T-helper 1 cell (primary cell): Measurements from ENCODE around the gene ZFP91.
A peak's percentile ranks its signal among the peaks of the same experiment; 100 is the strongest.

Source experiments
- DNase-seq, 5 donors: peaks; one replicate each; pipeline ENCODE4 v3.0.0-alpha.2; 2012 to 2020

ZFP91 gene

DNA sequence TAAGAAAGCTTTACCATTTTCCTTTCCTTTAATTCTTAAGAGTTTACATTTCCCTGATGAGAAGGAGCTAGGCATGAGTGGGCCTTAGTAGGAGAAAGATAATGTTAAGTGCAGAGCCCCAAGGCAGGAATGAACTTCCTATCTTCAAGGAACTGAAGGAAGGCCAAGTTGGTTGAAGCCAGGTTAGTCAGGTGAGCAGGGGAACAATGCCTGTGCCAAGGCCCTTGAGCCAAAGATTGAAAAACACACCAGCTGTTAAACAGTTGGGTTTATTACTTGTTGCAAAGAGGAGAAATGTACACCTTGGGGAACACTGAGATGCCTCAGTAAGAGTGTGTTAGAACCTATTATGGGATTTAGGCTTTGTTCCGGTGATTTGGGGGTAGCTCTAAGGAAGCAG, 53.6 kb downstream of the ZFP91 start:
- no peak for DNase-seq

DNA sequence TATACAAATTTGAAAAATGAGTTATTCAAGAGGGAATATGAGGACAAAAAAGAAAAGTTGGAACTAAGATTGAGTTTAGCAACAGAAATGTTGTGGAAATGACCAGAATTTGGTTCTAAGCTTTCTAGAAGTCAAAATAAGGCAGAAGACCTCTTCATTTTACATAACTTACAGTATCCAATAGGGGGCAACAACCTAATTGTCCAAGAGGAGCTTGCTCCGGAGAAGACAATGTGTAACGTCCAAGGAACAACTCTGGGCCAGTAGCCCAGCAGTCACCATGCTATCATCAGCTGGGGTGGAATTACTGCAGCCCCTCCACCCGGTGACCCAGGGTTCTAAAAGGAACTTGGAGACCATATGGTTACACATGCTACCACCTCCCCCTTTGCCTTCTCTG, 57.7 kb downstream of the ZFP91 start:
- DNase-seq, result no peak

DNA sequence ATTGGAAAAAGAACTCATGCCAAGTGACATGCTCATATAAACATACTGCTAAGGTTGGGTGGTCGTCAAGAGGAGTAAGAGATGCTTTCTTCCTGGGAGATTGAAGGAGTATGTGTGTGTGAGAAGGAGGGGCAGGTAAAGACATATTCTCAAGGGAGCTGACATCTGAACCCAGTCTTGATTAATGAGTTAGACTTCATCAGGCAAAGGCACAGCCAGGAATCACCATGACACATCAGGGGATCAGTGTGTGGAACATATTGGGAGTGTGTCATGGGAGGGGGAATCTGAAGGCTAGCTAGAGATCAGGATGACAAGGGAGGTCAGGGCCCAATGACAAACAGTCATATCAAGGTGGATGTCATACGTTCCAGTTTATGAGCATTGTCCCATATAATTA, 58.5 kb downstream of the ZFP91 start:
- no peak for DNase-seq

DNA sequence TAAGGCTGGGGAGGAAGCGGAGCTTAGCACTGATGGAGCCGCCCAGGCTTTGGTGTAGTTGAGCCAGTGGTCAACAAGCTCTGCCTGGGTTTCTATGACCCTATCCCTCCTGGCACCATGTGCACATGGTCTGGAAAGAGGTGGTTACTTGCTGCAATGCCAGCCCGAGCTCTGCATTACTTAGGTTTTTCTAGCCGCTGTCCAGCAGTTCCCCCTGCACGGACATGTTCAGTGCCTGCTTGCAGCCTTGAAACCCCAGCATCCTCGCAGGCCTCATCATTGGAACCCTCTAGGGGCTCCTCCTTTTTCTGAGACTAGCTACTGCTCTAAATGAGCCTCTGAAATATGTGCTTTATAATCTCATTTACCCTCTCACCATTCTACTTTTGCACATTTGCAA, 60.2 kb downstream of the ZFP91 start:
- DNase-seq, result no peak

DNA sequence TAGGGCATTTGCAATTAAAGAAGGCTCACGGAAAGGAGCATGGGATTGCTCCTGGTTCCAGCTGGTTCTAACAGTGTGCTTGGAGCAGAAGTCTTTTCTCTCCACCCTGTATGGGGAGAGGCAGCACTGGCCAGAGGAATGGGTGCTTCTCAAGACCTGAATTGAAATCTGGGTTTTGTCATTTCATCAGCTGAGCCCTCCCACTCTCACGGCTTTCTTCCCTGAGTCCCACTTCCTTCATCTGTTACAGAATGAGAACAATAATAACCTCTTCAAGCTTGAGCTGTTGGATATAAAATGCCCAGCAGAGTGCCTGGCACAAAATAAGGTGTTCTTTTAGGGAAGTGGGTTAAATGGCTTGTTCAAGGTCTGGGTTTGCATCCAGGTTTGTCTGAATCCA, 60.8 kb downstream of the ZFP91 start:
- no peak for DNase-seq

DNA sequence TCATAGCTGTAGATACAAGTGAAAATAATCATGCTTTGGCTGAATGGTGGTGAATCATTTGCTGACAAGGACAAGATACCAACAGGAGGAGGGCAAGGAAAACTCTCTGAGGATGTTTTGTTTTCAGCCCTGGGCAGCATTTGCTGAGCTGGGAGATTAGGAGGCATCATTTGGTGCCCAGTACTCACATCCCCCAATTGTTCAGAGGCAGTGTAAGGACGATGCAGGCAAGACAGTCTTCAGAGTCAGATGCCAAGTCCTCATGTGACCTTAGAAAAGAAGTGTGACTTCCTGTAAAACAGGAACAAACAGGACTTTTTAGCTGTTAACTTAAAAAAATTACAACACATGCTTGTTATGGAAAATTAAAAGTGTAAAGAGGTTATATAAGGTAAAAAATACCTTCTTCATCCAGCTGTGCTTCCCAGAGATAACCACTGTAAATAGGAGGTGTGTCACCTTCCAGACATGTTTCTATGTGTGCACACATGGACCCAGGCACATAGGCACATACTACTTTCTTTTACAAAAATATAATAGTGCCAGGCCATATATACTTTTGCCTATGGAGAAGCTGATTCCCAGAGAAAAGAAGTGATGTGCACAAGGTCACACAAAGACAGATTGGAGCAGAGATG, 61.6 kb downstream of the ZFP91 start:
- DNase-seq, result peak in 1 of 5 donors; percentile 7

DNA sequence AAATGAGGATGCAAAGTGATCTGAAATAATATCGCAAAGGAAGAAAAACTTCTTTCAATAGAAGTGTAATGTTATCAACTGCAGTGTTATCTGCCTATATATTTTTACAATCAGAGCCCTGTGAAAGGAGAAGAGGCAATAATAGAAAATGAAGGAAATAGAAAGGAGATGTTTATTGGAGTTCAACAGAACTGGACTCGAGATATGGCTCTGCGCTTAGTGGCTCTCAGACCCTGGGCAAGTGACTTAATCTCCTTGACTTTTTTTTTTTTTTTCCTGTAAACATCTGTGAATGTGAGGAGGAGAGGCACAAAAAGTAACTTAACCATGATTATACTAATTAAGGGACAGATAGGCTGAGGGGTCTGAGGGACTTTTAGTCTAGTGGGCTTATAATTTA, 62.5 kb downstream of the ZFP91 start:
- DNase-seq, result no peak

DNA sequence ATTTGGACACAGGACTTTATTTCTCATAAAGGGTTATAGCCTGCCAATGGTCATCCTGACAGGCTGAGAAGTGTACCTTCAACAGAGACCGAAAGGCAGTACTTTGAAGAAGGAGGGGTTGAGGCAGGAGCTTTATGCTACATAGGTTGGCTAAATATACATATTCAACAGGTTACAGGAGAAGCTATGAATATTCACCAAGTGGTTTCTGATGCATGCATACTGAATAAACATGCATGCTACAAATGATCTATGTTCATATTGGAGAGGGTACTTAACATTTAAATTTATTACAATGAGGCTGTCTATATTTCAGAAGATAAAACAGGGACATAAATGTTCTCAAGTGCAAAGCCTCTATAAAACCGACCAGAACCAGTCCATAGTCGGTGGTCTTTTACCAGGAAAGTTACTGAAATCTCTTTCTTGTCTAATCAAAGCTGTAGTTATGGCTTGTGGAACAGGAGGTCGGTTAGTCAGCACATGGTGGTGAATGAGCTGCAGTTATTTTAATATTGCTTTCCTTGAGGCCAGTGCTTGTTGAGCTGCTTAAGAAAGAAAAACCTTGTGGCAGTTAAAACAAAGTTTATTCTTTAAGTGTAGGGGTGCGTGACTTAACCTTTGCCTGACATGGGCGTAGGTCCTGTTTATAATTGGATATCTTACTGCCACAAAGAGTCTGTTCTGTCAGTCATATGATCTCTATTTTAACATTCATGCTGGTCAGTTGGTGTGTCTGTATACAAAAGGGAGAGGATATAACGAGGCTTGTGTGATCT, 63.1 kb downstream of the ZFP91 start:
- DNase-seq, result no peak

DNA sequence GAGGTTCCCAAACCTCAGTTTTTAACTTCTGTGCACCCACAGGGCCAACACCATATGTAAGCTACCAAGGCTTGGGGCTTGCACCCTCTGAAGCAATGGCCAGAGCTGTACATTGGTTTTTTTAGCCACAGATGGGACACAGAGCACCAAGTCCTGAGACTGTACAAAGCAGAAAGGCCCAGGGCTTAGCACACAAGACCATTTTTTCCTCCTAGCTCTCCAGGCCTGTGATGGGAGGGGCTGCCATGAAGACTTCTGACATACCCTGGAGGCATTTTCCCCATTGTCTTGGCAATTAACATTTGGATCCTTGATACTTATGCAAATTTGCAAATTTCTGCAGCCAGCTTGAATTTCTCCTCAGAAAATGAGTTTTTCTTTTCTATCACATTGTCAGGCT, 67.0 kb downstream of the ZFP91 start:
- DNase-seq, result no peak

DNA sequence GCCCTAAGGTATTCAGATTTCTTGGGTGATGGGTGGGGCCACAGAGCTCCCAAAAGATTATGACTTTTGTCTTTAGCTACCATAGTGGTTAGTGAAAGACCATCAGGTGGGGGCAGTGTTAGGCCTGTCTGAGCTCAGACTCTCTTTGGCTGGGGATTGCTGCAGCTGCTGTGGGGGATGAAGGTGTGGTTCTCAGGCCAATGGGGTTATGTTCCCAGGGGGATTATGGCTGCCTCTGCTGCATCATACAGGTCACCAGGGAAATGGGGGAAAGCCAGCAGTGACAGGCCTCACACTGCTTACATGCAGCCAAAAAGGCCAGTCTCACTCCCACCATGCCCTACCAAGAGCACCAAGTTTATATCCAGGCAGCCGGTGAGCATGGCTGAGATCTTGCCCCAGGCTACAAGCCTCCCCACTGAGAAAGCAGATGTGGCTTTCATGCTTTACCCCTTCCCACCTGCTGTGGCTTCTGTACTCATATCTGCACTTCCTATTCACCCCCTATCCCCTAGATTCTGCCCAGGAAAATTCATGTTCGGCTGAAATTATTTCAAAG, 68.4 kb downstream of the ZFP91 start:
- no peak for DNase-seq

DNA sequence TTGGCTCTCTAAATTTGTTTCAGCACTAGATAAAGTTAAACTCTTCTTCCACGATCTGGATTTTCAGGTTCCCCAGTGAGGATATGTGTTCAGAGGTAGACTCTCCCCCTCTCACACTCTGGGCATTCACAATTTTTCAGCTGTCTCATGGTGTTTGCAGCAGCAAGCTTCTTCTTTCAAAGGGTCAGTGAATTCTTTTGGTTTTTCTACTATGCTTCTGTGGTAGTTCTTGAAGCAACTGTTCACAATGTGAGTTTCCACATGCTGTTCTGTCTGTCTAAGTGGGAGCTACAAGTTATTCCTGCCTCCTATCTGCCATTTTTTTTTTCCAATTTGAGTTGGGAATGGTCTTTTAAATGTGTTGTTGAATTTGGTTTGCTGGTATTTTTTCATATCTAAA, 69.0 kb downstream of the ZFP91 start:
- no peak for DNase-seq

DNA sequence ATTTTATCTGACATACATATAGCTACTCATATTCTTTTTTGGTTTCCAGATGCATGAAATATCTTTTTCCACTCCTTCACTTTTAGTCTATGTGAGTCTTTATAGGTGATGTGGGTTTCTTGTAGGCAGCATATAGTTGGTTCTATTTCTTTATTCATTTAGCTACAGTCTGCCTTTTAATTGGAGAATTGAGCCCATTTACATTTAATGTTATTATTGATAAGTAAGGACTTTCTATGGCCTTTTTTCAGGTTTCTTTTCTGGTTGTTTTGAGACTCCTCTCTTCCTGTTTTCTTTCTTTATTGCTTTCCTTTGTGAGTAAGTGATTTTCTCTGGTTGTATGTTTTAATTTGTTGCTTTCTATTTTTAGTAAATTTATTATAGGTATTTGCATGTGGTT, 70.8 kb downstream of the ZFP91 start:
- no peak for DNase-seq

DNA sequence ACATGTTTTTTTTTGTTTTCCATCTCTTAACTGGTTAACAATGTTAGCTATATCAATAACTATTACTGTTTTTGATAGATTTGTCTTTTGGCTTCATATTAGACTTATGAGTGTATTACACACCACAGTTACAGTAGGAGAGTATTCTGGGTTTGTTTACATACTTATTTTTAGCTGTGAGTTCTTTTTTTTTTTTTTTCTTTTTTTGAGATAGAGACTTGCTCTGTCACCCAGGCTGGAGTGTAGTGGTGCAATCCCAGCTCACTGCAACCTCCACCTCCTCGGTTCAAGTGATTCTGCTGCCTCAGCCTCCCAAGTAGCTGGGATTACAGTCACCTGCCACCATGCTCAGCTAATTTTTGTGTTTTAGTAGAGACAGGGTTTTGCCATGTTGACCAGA, 71.6 kb downstream of the ZFP91 start:
- DNase-seq, result no peak

DNA sequence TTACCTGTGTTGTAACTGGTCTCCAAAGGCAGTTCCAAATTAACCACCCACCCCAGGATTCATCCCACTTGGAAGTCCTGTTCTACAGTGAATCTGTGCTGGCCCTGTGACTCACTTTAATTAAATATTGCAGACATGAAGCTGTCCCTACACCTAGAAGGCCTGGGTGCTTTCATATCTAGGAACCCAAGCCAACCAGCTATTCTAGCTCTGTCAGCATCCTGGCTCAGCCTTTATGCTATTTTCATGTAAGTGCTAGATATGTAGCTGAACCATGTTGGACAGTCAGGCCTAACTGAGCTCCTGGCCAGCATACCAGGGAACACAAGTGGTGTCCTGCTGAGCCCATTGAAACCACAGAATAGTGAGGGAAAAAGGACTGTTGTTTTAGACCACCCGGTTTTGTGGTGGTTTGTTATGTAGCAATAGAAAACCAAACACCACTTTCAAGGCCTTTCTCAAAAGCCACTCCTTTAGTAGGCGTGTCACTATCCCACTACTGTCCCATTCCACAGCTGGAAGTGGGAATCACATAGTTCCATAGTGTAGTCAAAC, 73.9 kb downstream of the ZFP91 start:
- no peak for DNase-seq

DNA sequence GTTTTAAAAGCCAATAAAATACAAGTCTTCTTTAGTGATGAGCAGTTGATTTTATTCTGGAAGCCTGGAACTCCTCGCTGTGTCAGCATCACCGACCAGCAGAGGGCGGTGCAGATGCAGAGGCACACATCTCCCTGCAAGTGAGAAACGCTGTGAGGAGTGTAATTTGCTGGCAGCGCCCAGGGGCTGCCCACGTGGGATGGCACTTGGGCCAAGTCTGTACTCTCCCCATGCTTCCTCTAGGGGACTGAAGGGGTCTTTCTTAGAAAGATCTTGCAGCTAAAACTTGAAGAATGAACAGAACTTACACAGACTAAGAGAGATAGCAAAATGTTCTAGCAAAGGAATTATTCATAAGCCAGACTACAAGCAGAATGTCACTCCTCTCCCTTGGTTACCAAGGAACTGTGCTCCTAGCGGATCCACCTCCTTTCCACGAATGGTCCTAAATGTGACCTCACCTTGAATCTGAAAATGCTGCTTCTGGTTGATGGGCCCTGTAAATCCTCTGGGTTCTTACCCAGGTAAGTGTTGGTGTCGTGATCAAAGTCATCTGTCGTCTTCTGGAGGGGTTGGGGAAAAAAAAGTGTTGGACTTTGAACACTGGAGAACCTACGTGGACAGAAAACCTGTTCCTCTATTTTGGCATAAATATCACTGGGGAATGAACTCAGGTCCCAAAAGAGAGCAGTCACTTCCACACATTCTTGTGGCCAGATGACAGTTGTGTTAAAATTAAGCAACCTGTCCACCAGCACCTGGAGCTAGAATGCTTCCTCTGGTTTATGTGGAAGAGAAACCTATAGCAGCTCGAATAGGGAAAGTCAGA, 75.4 kb downstream of the ZFP91 start:
- DNase-seq, result peak; percentile 41 to 68 (median 56)

DNA sequence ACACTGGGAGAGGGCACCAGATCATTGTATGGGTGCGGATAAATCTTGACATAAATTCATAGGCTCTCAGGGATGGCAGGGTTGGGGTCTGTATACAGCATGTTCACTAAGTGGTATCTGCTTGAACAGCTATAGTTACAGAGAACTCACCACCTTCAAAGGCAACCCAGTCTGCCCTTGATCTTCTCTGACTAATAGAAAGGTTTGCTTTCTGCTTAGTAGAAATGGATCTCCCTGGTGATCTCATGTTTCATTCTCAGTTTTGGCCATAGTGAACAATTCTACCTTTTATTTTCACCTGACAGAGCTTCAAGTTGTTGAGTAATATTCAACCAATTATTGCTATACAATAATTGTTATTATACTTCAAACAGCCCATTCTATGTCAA, 76.0 kb downstream of the ZFP91 start:
- DNase-seq, result no peak

DNA sequence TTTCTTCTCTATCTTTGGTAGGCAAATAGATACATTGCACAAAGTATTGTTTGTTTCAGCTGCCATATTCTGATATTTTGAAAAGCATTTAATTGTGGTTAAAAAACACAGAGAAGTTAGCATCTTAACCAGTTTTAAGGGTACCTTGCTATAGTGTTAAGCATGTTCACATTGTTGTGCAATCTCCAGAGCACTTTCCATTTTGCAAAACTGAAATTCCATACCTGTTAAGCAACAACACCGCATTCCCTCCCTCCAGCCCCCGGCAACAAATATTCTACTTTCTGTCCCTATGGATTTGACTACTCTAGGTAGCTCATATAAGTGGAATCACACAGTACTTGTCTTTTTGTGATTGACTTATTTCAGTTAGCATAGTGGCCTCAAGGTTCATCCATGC, 77.5 kb downstream of the ZFP91 start:
- DNase-seq, result no peak

DNA sequence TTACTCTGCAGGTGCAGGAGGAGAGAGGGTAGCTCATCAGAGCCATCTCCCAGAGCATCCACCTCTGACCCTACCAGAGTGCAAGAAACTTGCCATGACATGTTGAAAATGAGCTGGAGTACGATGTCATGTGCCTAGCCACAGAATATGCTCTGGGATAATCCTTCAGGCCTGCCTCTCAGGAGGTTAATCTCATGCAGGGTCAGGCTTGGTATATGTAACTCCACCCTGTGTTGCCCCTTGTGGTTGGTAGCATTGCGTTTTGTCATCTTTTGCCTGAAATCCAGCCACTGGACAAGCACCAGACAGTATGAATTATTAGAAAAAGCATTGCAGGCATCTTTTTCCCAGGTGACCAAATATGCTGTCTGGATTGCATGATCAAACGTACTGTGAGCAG, 79.8 kb downstream of the ZFP91 start:
- DNase-seq, result no peak

DNA sequence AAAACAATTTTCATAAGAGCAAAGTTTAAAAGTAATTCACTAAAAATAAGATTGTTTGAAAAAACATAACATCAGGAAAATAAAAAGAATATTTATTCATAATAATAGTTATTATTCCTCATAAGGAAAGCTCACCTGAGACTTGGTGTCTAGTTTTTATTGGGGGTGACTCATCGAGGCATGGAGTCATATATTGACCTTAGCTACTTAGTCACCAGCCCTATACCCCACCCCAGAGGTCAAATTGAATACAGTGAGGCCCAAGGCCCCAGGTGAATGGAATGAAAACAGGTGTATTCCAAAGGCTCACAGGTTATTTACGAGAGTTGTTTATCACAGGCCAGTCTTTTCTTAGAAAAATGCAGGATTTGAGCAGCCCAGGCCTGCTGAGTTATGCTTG, 80.5 kb downstream of the ZFP91 start:
- no peak for DNase-seq

DNA sequence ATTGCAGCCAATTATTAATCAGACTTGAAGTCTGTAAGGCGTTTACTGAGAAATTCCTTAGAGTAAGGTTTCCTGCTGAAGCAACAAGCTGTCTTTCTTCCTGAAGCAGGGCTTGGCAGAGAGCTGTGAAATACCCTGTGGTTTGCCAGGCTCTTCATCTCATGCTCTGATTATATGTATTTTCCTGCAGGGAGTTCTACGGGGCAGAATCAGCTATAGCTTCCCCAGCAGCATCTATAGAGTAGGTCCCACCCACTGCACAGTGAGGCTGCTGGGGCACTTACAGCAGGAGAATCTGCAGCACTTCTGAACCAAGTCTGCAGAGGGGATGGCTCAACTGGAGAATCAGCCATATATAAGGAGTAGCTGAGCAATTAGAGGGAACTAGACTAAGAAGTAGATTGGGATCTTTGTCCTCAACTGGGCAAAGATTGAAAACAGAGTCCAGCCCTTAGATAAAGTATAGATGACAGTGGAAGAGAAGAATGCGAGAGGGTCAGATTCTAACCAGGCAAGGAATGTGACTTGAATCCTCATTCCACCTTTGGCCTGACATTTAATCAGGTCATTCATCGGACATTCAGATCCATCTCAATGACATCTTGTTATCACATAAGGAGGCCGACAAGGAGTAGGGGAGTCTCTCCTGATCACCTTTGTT, 81.2 kb downstream of the ZFP91 start:
- no peak for DNase-seq
